Endothelial cell (in vitro differentiated cells): ENCODE measurements around the gene MORN4. TPM values are rescaled to one million over a fixed set of nuclear protein-coding genes. Genes with fewer than 3 reads are reported as not detected.
A peak's percentile ranks its signal among the peaks of the same experiment; 100 is the strongest.
"Not testable (repeated sequence)": the region's sequence is repeated elsewhere in the genome, so short reads cannot be mapped to it uniquely, and the experiment has no call there.

ENCODE experiments used
- DNase-seq: peaks from one replicate; pipeline ENCODE4 v3.0.0; 2021; ENCODE audit warnings: low spot score
- H3K27ac Mint-ChIP-seq: one replicate; pipeline ENCODE4 v1.8.0; 2021; ENCODE audit warnings: mixed read lengths, inconsistent platforms; ENCODE audit not compliant: unreplicated experiment
- H3K27me3 Mint-ChIP-seq: one replicate; pipeline ENCODE4 v1.8.0; 2021; ENCODE audit warnings: mild to moderate bottlenecking, moderate library complexity, mixed read lengths, inconsistent platforms; ENCODE audit not compliant: unreplicated experiment
- H3K36me3 Mint-ChIP-seq: one replicate; pipeline ENCODE4 v1.8.0; 2021; ENCODE audit warnings: mild to moderate bottlenecking, low read depth, mixed read lengths, inconsistent platforms; ENCODE audit not compliant: unreplicated experiment
- H3K4me1 Mint-ChIP-seq: one replicate; pipeline ENCODE4 v1.8.0; 2021; ENCODE audit warnings: mild to moderate bottlenecking, mixed read lengths, inconsistent platforms; ENCODE audit not compliant: unreplicated experiment
- H3K4me3 Mint-ChIP-seq: one replicate; pipeline ENCODE4 v1.8.0; 2021; ENCODE audit warnings: mild to moderate bottlenecking, mixed read lengths, inconsistent platforms; ENCODE audit not compliant: unreplicated experiment
- H3K9me3 Mint-ChIP-seq: one replicate; pipeline ENCODE4 v1.8.0; 2021; ENCODE audit warnings: mixed read lengths, inconsistent platforms; ENCODE audit not compliant: unreplicated experiment
- total RNA-seq: library from RNA; stranded (reverse); fragmentation: NEBNext Ultra II Directional; extraction: Animal tissue kit (Norgen Biotek cat#: 25700); gene quantifications from one replicate; pipeline ENCODE4 v1.2.1, GENCODE V29; 2021; ENCODE audit not compliant: unreplicated experiment
- TF ChIP-seq, protein P1 (sequence below): fragments of 200-600 bp; sonication (generic); IDR thresholded peaks from one replicate; pipeline ENCODE4 v1.5.0; 2021; ENCODE audit warnings: antibody characterized with exemption; ENCODE audit not compliant: unreplicated experiment

MORN4 gene
- total RNA-seq, 1 donor from 2014 or later = 10.9 TPM

DNA sequence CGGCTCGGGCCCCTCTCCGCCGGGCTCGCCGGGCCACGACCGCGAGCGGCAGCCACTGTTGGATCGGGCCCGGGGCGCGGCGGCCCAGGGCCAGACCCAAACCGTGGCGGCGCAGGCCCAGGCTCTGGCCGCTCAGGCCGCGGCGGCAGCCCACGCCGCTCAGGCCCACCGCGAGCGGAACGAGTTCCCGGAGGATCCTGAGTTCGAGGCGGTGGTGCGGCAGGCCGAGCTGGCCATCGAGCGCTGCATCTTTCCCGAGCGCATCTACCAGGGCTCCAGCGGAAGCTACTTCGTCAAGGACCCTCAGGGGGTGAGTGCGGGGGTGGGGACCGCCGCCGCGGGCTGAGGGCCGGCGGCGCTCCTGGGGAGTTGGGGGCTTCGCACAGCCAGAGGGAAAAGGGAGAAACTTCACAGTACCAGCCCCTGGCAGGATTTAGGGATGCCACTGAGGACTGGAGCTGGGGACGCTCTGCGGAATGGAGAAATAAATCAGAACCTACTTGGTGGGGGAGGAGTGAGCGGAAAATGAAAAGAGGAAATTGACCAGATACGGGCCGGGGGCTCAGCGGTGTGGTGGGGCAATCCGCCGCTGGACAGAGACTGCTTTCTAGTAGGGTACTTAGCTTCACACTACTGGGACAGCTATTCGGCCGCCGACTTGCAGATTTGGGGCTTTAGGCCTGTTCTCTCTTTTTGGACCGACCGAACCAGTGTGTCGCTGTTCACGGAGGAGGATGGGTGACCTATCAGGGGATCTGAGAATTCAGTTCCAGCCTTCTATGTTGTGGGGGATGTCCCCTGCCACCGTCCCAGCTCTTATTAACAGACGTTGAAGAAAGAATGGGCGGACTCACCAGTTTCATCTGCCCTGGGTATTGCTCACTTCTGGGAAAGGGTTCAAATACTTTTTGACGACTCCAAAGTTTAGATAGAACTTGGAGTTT is 7.8 kb upstream of the MORN4 start:
- H3K27ac Mint-ChIP-seq = peak overlapping the region; percentile 97
- H3K36me3 Mint-ChIP-seq = peaks cover 16% of the 10 kb centered on the region
- H3K27me3 Mint-ChIP-seq = peaks cover 3% of the 10 kb centered on the region
- peak; percentile 50 for DNase-seq
- H3K4me3 Mint-ChIP-seq = peak overlapping the region; percentile 99
- TF ChIP-seq, protein P1, sequence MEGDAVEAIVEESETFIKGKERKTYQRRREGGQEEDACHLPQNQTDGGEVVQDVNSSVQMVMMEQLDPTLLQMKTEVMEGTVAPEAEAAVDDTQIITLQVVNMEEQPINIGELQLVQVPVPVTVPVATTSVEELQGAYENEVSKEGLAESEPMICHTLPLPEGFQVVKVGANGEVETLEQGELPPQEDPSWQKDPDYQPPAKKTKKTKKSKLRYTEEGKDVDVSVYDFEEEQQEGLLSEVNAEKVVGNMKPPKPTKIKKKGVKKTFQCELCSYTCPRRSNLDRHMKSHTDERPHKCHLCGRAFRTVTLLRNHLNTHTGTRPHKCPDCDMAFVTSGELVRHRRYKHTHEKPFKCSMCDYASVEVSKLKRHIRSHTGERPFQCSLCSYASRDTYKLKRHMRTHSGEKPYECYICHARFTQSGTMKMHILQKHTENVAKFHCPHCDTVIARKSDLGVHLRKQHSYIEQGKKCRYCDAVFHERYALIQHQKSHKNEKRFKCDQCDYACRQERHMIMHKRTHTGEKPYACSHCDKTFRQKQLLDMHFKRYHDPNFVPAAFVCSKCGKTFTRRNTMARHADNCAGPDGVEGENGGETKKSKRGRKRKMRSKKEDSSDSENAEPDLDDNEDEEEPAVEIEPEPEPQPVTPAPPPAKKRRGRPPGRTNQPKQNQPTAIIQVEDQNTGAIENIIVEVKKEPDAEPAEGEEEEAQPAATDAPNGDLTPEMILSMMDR = no peak
- H3K4me1 Mint-ChIP-seq = peaks cover 21% of the 10 kb centered on the region
- no peaks in the 10 kb centered on the region for H3K9me3 Mint-ChIP-seq

DNA sequence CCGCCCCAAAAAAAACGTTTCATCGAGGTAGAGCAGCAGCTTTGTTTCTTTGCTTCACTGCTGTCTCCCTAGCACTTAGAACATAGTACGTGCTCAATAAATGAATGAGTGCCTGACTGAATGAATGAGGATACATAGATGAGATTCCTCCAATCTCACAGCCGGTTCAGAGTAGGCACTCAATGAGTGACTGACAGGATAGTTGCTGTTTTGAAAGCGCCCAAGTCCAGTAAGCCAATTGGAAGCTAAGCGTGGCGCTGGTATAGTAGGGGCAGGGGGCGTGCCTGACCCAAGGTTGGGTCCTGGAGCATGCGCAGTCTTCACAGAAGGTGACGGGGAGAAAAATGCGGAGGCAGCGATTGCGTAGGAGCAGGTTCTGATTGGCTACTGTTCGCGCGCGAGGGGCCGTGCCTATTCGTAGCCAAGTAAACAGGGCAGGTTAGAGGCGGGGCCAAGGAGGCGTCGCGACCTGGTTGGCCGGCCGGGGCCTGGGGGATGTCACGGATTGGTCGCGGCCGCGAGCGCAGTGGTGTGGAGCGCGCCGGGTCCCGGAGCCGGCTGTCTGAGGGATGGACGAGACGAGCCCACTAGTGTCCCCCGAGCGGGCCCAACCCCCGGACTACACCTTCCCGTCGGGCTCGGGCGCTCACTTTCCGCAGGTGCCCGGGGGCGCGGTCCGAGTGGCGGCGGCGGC is 7.0 kb upstream of the MORN4 start, which contains the start of gene PI4K2A:
Gene PI4K2A, plus strand, starts transcription at position 498 of the 694 bp plus-strand sequence. Its CDS starts 72 bp downstream, at position 570.
- Mint-ChIP-seq H3K27ac (peak within 1 kb of the TSS; percentile 97), H3K36me3 (peaks cover 16% of the 10 kb centered on the region), H3K9me3 (no peaks in the 10 kb centered on the region), H3K27me3 (peaks cover 3% of the 10 kb centered on the region), H3K4me1 (peaks cover 21% of the 10 kb centered on the region), H3K4me3 (peak within 1 kb of the TSS; percentile 99)
- TF ChIP-seq, protein P1 = no peak
- DNase-seq = peak; percentile 98

DNA sequence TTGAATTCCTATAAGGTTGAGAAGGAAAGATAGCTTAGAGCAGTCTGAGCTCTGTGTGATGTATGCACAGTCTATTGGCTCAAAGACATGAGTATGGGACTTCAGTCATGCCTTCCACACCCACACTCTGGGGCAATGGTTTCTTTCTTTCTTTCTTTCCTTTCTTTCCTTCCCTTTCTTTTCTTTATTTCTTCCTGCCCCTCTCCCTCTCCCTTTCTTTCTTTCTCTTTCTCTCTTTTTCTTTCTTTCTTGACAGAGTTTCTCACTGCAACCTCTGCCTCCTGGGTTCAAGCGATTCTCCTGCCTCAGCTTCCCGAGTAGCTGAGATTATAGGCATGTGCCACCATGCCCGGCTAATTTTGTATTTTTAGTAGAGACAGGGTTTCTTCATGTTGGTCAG is 5.8 kb upstream of the MORN4 start:
- DNase-seq, H3K27ac Mint-ChIP-seq, H3K36me3 Mint-ChIP-seq, H3K4me3 Mint-ChIP-seq, H3K27me3 Mint-ChIP-seq, H3K9me3 Mint-ChIP-seq: not testable (repeated sequence)
- peaks cover 21% of the 10 kb centered on the region for H3K4me1 Mint-ChIP-seq

DNA sequence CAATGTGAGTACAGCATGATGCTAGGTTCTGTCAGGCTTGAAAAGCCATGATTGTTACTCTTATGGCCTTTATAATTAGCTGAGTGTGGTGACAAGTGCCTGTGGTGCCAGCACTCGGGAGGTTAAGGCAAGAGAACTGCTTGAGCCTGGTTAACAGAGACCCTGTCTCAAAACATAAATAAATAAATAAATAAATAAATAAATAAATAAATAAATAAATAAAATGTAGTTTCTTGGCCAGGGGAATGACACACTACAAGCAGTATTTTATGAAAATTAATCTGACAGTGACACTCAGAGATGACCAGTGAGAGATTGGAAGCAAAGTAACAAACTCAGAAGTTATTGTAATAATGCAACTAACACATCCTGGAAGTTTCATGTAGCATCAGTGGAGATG is 2.3 kb upstream of the MORN4 start:
- H3K27me3 Mint-ChIP-seq = peaks cover 2% of the 10 kb centered on the region
- no peak overlapping the region for H3K27ac Mint-ChIP-seq
- TF ChIP-seq, protein P1 = no peak
- H3K36me3 Mint-ChIP-seq = peaks cover 3% of the 10 kb centered on the region
- H3K4me3 Mint-ChIP-seq = no peak overlapping the region
- no peaks in the 10 kb centered on the region for H3K9me3 Mint-ChIP-seq
- peaks cover 18% of the 10 kb centered on the region for H3K4me1 Mint-ChIP-seq
- no peak for DNase-seq

DNA sequence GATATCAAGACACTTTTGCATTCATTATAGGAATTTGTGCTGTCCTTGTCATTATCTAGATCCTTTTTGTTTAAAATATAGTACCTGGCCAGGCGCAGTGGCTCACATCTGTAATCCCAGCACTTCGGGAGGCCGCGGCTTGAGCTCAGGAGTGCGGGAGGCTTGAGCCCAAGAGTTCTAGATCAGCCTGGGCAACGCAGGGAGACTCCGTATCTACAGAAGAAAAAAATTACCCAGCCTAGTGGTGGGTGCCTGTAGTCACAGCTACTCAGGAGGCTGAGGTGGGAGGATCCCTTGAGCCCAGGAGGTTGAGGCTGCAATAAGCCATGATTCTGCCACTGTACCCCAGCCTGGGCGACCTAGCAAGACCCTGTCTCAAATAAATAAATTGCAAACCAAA is 621 bp upstream of the MORN4 start:
- Mint-ChIP-seq H3K27me3 (peaks cover 2% of the 10 kb centered on the region), H3K4me3 (peak overlapping the region; percentile 99), H3K9me3 (no peaks in the 10 kb centered on the region), H3K4me1 (peaks cover 14% of the 10 kb centered on the region), H3K27ac (no peak overlapping the region), H3K36me3 (no peaks in the 10 kb centered on the region)
- TF ChIP-seq, protein P1 = peak; percentile 57
- no peak for DNase-seq
